RPMI8226 (cell line): ENCODE results near the gene WIPF2.

Experiments used
- DNase-seq: peaks from one replicate; pipeline ENCODE4 v3.0.0-alpha.2; 2015

The WIPF2 gene

GRCh38 chr17:40327735-40328385, 108.8 kb downstream of the WIPF2 start:
- DNase-seq: no peak

GRCh38 chr17:40328386-40328766, 109.3 kb downstream of the WIPF2 start:
- no peak for DNase-seq

- peak; percentile 32 for DNase-seq
Observed at GRCh38 chr17:40329839-40330794, 111.0 kb downstream of the WIPF2 start.

DNA sequence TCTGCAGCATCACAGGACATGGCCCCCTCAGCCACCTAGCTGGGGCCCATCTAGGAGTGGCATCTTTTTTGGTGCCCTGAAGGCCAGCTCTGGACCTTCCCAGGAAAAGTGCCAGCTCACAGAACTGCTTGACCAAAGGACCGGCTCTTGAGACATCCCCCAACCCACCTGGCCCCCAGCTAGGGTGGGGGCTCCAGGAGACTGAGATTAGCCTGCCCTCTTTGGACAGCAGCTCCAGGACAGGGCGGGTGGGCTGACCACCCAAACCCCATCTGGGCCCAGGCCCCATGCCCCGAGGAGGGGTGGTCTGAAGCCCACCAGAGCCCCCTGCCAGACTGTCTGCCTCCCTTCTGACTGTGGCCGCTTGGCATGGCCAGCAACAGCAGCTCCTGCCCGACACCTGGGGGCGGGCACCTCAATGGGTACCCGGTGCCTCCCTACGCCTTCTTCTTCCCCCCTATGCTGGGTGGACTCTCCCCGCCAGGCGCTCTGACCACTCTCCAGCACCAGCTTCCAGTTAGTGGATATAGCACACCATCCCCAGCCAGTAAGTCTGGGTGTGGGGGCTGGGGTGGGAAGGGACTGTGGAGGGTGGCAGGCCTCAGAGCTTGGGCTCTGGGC, 111.9 kb downstream of the WIPF2 start:
- no peak for DNase-seq

GRCh38 chr17:40331743-40332641, 112.9 kb downstream of the WIPF2 start:
- no peak for DNase-seq
